Coronary artery (tissue), 2 donors: ENCODE measurements around the gene CARD6.
"Not testable (repeated sequence)": the region's sequence is repeated elsewhere in the genome, so short reads cannot be mapped to it uniquely, and the experiment has no call there.

Experiments used
- DNase-seq: peaks from one replicate; pipeline ENCODE4 v3.0.0-alpha.2; 2017; ENCODE audit warnings: low spot score
- H3K27ac ChIP-seq, 2 donors: fragments of 200-600 bp; sonication (generic); one replicate each; pipeline ENCODE4 v1.5.1; 2016 to 2019
- H3K4me3 ChIP-seq: fragments of 200-600 bp; sonication (generic); 2 replicates; pipeline ENCODE4 v1.5.1; 2016; ENCODE audit warnings: mild to moderate bottlenecking, moderate library complexity
- CTCF ChIP-seq: fragments of 200-600 bp; sonication (generic); IDR thresholded peaks from one replicate; pipeline ENCODE4 v1.5.1; 2019; ENCODE audit warnings: antibody characterized with exemption

Gene CARD6

GRCh38 chr5:40838086-40838485, 3.1 kb upstream of the CARD6 start:
- no peak for TF ChIP-seq CTCF
- DNase-seq: no peak
- Histone ChIP-seq H3K4me3 (no peak overlapping the region), H3K27ac (no peak overlapping the region)

GRCh38 chr5:40842351-40842750, 1.2 kb downstream of the CARD6 start:
- Histone ChIP-seq H3K4me3 (peak overlapping the region; percentile 66), H3K27ac (peak overlapping the region in 1 of 2 donors; percentile 15)
- no peak for DNase-seq
- no peak for TF ChIP-seq CTCF

- no peak for DNase-seq
- Histone ChIP-seq H3K4me3 (no peak overlapping the region), H3K27ac (no peak overlapping the region)
- TF ChIP-seq CTCF: no peak
Measured at GRCh38 chr5:40844565-40844964, 3.4 kb downstream of the CARD6 start.

- DNase-seq: no peak
- Histone ChIP-seq H3K4me3 (no peak overlapping the region), H3K27ac (no peak overlapping the region)
- no peak for TF ChIP-seq CTCF
Measured at GRCh38 chr5:40846371-40846770, 5.2 kb downstream of the CARD6 start.

- Histone ChIP-seq H3K27ac (no peak overlapping the region), H3K4me3 (no peak overlapping the region)
- TF ChIP-seq CTCF: no peak
- DNase-seq: no peak
Measured at GRCh38 chr5:40847525-40847924, 6.4 kb downstream of the CARD6 start.

GRCh38 chr5:40853632-40854192, 12.5 kb downstream of the CARD6 start:
- H3K27ac ChIP-seq: no peak overlapping the region
- TF ChIP-seq CTCF: no peak
- DNase-seq: no peak
- H3K4me3 ChIP-seq: no peak overlapping the region

- Histone ChIP-seq H3K4me3 (no peak overlapping the region), H3K27ac (no peak overlapping the region)
- TF ChIP-seq CTCF: no peak
- no peak for DNase-seq
Measured at GRCh38 chr5:40860711-40861110, 19.5 kb downstream of the CARD6 start.

- H3K27ac ChIP-seq, DNase-seq: not testable (repeated sequence)
Measured at GRCh38 chr5:40865004-40865403, 23.8 kb downstream of the CARD6 start.

More at GRCh38 chr5:40865004-40865403, 23.8 kb downstream of the CARD6 start:
- not testable (repeated sequence) for H3K4me3 ChIP-seq
